Stimulated activated CD8-positive, alpha-beta memory T cell treated with anti-CD3 and anti-CD28 coated beads, Interleukin-4, amount 100 ng/mL, for 4 hours (primary cell): Measurements from ENCODE around the gene KCNB1.

Experiments
- DNase-seq, 2 donors: peaks; one replicate each; pipeline ENCODE4 v3.0.0-alpha.2; 2020; ENCODE audit warnings: low read depth in 2 of 2, low spot score in 1 of 2

Gene KCNB1

GRCh38 chr20:49471397-49471796 is 11.1 kb downstream of the KCNB1 start:
- no peak for DNase-seq

GRCh38 chr20:49470922-49471321 is 11.5 kb downstream of the KCNB1 start:
- DNase-seq = no peak

GRCh38 chr20:49469060-49469459 is 13.4 kb downstream of the KCNB1 start:
- no peak for DNase-seq

- no peak for DNase-seq
Measured at GRCh38 chr20:49468412-49468811, 14.1 kb downstream of the KCNB1 start.

GRCh38 chr20:49466114-49466912 is 16.2 kb downstream of the KCNB1 start:
- no peak for DNase-seq

- no peak for DNase-seq
Measured at GRCh38 chr20:49464556-49464955, 17.9 kb downstream of the KCNB1 start.

- no peak for DNase-seq
Measured at GRCh38 chr20:49462626-49463025, 19.8 kb downstream of the KCNB1 start.

- DNase-seq = no peak
Measured at GRCh38 chr20:49461894-49462620, 20.4 kb downstream of the KCNB1 start.

GRCh38 chr20:49460916-49461315 is 21.6 kb downstream of the KCNB1 start:
- no peak for DNase-seq

- no peak for DNase-seq
Measured at GRCh38 chr20:49460131-49460530, 22.3 kb downstream of the KCNB1 start.

- no peak for DNase-seq
Measured at GRCh38 chr20:49459684-49460083, 22.8 kb downstream of the KCNB1 start.

GRCh38 chr20:49457444-49457843 is 25.0 kb downstream of the KCNB1 start:
- DNase-seq = no peak

- DNase-seq = no peak
Measured at GRCh38 chr20:49456646-49457045, 25.8 kb downstream of the KCNB1 start.

- no peak for DNase-seq
Measured at GRCh38 chr20:49455691-49456090, 26.8 kb downstream of the KCNB1 start.

- no peak for DNase-seq
Measured at GRCh38 chr20:49452011-49452482, 30.4 kb downstream of the KCNB1 start.

GRCh38 chr20:49450281-49450721 is 32.2 kb downstream of the KCNB1 start:
- no peak for DNase-seq

- DNase-seq = no peak
Measured at GRCh38 chr20:49448917-49449316, 33.6 kb downstream of the KCNB1 start.

- DNase-seq = no peak
Measured at GRCh38 chr20:49447946-49448809, 34.3 kb downstream of the KCNB1 start.

- DNase-seq = no peak
Measured at GRCh38 chr20:49447364-49447763, 35.1 kb downstream of the KCNB1 start.

GRCh38 chr20:49446808-49447207 is 35.7 kb downstream of the KCNB1 start:
- DNase-seq = no peak

- no peak for DNase-seq
Measured at GRCh38 chr20:49446080-49446479, 36.4 kb downstream of the KCNB1 start.
